Liver (tissue), 3 donors: ENCODE data around the gene TPTE.
"Not testable (repeated sequence)": the region's sequence is repeated elsewhere in the genome, so short reads cannot be mapped to it uniquely, and the experiment has no call there.

Source experiments
- CTCF ChIP-seq: fragments of 150-350 bp; IDR thresholded peaks from 2 replicates; pipeline ENCODE4 v1.5.1; 2017; ENCODE audit warnings: improper control_type of control experiment, low read depth, low read length; ENCODE audit not compliant: missing input control
- GABPA ChIP-seq, 2 donors: IDR thresholded peaks in 1 of 2; conservative IDR thresholded peaks in 1 of 2; 2 replicates each; pipeline ENCODE4 v1.6.1; 2016; ENCODE audit warnings: antibody characterized with exemption in 2 of 2, mild to moderate bottlenecking in 1 of 2, moderate library complexity in 1 of 2
- HNF4A ChIP-seq, 2 donors: conservative IDR thresholded peaks; 2 replicates each; pipeline ENCODE4 v1.6.1; 2016; ENCODE audit warnings: antibody characterized with exemption in 2 of 2, mild to moderate bottlenecking in 2 of 2
- REST ChIP-seq: IDR thresholded peaks from 2 replicates; pipeline ENCODE4 v1.6.1; 2016; ENCODE audit warnings: antibody characterized with exemption, mild to moderate bottlenecking
- TAF1 ChIP-seq: conservative IDR thresholded peaks from 2 replicates; pipeline ENCODE4 v1.6.1; 2016; ENCODE audit warnings: antibody characterized with exemption, mild to moderate bottlenecking
- donor health status: healthy.
- donor health status: healthy.

DNA sequence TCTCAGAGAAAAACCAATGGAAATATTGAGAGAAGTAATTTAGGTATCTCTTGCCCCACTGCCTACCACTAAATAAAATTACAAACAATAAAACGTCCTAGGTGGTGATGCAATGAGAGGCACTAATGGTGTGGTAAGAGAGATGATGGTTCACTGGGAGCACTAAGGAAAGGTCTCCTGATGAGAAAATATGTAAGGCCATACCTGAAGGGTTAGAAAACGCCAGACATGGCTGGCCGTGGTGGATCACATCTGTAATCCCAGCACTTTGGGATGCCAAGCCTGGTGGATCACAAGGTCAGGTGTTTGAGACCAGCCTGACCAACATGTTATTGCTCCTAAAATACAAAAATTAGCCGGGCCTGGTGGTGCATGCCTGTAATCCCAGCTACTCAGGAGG is 41.5 kb upstream of the TPTE start:
- TF ChIP-seq REST; CTCF; GABPA (IDR thresholded peaks at IDR 0.05 in 1 of 2, conservative IDR thresholded peaks at IDR 0.05 in 1 of 2); HNF4A (conservative IDR thresholded peaks at IDR 0.05); TAF1: not testable (repeated sequence)
